Mucosa of descending colon (tissue), 3 donors: ENCODE results near the gene TM9SF4. TPM values are rescaled to one million over a fixed set of nuclear protein-coding genes. Genes with fewer than 3 reads are reported as not detected.

Source experiments
- ATAC-seq: fragments of 200-7000 bp; cut with Tn5 transposase; one replicate; pipeline ENCODE4 v1.9.1; 2020; ENCODE audit warnings: mild to moderate bottlenecking, moderate library complexity
- DNase-seq, 3 donors: peaks; one replicate each; pipeline ENCODE4 v3.0.0-alpha.2; 2020
- H3K36me3 ChIP-seq: fragments of 200-600 bp; one replicate; pipeline ENCODE4 v1.8.0; 2021; ENCODE audit warnings: low read depth, mild to moderate bottlenecking
- H3K4me1 ChIP-seq: fragments of 200-600 bp; one replicate; pipeline ENCODE4 v1.8.0; 2021; ENCODE audit warnings: low read depth, mild to moderate bottlenecking
- H3K4me3 ChIP-seq: fragments of 200-600 bp; one replicate; pipeline ENCODE4 v1.8.0; 2021; ENCODE audit warnings: mild to moderate bottlenecking
- H3K9me3 ChIP-seq: fragments of 200-600 bp; one replicate; pipeline ENCODE4 v1.8.0; 2021; ENCODE audit warnings: mild to moderate bottlenecking
- intact Hi-C, 2 donors: fragments of 100-400 bp; cut with DNase I in 1 of 2; cut with micrococcal nuclease in 1 of 2; formaldehyde crosslinking; loops; one replicate each; pipeline versions ENCODE4 v1.11.0 to v1.11.1; 2022; cut with DNase I, micrococcal nuclease
- long read RNA-seq, 2 donors: library from polyadenylated mRNA; unstranded; transcript quantifications; one replicate each; pipeline ENCODE4 v2.0.0, GENCODE V29; 2019 to 2021
- total RNA-seq, 3 donors: library from RNA; stranded (reverse); fragmentation: NEBNext Ultra II Directional in 2 of 3; extraction: Animal tissue kit (Norgen Biotek cat#: 25700) in 2 of 3; gene quantifications; one replicate each; pipeline versions ENCODE4 v1.2.1 to v1.2.4, GENCODE V29; 2021 to 2023
- TF ChIP-seq, protein P1 (sequence below): fragments of 200-600 bp; IDR thresholded peaks from one replicate; pipeline ENCODE4 v1.8.0; 2022; ENCODE audit warnings: antibody characterized with exemption, mild to moderate bottlenecking
- donor health status: DM: no; HTN: no; CAD: no; lungs with moderate emphysema.
- donor health status: DM: no; HTN: no; CAD: no.
- donor health status: DM: no; HTN: yes; CAD: no.

TM9SF4 gene, protein sequence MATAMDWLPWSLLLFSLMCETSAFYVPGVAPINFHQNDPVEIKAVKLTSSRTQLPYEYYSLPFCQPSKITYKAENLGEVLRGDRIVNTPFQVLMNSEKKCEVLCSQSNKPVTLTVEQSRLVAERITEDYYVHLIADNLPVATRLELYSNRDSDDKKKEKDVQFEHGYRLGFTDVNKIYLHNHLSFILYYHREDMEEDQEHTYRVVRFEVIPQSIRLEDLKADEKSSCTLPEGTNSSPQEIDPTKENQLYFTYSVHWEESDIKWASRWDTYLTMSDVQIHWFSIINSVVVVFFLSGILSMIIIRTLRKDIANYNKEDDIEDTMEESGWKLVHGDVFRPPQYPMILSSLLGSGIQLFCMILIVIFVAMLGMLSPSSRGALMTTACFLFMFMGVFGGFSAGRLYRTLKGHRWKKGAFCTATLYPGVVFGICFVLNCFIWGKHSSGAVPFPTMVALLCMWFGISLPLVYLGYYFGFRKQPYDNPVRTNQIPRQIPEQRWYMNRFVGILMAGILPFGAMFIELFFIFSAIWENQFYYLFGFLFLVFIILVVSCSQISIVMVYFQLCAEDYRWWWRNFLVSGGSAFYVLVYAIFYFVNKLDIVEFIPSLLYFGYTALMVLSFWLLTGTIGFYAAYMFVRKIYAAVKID
- total RNA-seq, result 10 to 100 TPM; 54.1 to 74.7 (median 65.8) TPM
- long read RNA-seq, donor 1, transcript TM9SF4-202 (18 exons, 3,978 nt), result major isoform, 41 of 56 reads
- long read RNA-seq, donor 1, partial matches to known transcripts, result 4 of 56 reads
- long read RNA-seq, donor 1, other reads (novel, unspliced or antisense), result 11 of 56 reads
- long read RNA-seq, donor 2, full-length matches to known transcripts, result 21 of 33 reads
- long read RNA-seq, donor 2, partial matches to known transcripts, result 2 of 33 reads
- long read RNA-seq, donor 2, other reads (novel, unspliced or antisense), result 10 of 33 reads

GRCh38 chr20:32109392-32110172 lies at the start of gene TM9SF4:
Gene TM9SF4, plus strand, starts transcription at chr20:32109714. Its CDS starts 27 bp downstream, at chr20:32109741.
- Histone ChIP-seq H3K4me1 (peaks cover 29% of the 10 kb centered on the region), H3K9me3 (no peaks in the 10 kb centered on the region), H3K4me3 (peak within 1 kb of the TSS; percentile 69), H3K36me3 (no peaks in the 10 kb centered on the region)
- DNase-seq, result peak; percentile 90 to 96 (median 92)
- peak; percentile 84 for ATAC-seq
- intact Hi-C loops, result no loop called here
- TF ChIP-seq, protein P1, sequence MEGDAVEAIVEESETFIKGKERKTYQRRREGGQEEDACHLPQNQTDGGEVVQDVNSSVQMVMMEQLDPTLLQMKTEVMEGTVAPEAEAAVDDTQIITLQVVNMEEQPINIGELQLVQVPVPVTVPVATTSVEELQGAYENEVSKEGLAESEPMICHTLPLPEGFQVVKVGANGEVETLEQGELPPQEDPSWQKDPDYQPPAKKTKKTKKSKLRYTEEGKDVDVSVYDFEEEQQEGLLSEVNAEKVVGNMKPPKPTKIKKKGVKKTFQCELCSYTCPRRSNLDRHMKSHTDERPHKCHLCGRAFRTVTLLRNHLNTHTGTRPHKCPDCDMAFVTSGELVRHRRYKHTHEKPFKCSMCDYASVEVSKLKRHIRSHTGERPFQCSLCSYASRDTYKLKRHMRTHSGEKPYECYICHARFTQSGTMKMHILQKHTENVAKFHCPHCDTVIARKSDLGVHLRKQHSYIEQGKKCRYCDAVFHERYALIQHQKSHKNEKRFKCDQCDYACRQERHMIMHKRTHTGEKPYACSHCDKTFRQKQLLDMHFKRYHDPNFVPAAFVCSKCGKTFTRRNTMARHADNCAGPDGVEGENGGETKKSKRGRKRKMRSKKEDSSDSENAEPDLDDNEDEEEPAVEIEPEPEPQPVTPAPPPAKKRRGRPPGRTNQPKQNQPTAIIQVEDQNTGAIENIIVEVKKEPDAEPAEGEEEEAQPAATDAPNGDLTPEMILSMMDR, result no peak

DNA sequence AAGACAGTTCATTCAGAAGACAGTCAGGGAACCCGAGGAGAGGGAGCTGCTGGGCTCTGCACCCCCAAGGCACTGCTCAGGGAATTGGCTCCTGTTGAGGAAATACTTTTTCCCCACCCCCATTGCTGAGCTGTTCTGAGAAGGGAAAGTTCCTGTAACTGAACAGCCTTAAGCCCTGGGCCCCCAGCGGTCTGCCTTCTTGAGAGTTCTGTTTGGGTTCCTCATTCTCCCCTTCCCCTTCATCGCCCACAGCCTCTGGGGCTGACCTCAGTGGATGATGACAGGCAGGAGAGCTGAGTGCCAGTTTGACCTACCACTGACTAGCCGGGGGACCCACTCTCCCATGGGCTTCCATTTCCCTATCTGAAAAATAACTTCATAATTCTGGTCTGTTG lies 46.7 kb upstream of the TM9SF4 start:
- Histone ChIP-seq H3K36me3 (no peaks in the 10 kb centered on the region), H3K9me3 (no peaks in the 10 kb centered on the region), H3K4me3 (no peak overlapping the region), H3K4me1 (no peaks in the 10 kb centered on the region)
- ATAC-seq, result peak; percentile 64
- TF ChIP-seq, protein P1, result no peak
- peak in 2 of 3 donors; percentile 41 to 63 for DNase-seq
- intact Hi-C loops, result no loop called here

GRCh38 chr20:32063695-32064094 lies 45.8 kb upstream of the TM9SF4 start:
- DNase-seq, result no peak
- ATAC-seq, result no peak

DNA sequence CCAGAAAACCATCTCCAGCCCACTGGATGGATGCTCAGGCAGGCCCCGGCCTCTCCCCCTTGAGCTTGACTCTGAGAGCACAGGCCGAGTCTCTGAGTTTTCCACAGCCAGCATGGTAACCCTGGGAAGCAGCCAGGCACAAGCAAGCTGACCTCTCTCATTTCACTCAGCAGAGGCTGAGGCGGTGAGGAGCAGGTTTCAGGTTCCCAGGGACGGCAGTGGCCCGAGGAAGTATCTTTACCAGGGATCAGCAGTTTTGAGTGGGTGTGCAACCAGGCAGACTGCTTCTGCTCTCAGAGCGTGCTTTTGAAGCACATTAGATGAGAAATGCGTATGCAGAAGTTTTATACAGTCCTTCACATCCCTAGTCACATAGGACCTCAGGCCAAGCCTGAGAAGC lies 44.8 kb upstream of the TM9SF4 start:
- DNase-seq, result no peak
- intact Hi-C loops, result no loop called here
- no peak for ATAC-seq
- Histone ChIP-seq H3K36me3 (no peaks in the 10 kb centered on the region), H3K9me3 (no peaks in the 10 kb centered on the region), H3K4me1 (no peaks in the 10 kb centered on the region), H3K4me3 (no peak overlapping the region)
- TF ChIP-seq, protein P1, result no peak

More at GRCh38 chr20:32063695-32064094, 45.8 kb upstream of the TM9SF4 start:
- Histone ChIP-seq H3K36me3 (no peaks in the 10 kb centered on the region), H3K4me3 (no peak overlapping the region), H3K4me1 (no peaks in the 10 kb centered on the region), H3K9me3 (no peaks in the 10 kb centered on the region)
- intact Hi-C loops, result no loop called here
- TF ChIP-seq, protein P1, result no peak

DNA sequence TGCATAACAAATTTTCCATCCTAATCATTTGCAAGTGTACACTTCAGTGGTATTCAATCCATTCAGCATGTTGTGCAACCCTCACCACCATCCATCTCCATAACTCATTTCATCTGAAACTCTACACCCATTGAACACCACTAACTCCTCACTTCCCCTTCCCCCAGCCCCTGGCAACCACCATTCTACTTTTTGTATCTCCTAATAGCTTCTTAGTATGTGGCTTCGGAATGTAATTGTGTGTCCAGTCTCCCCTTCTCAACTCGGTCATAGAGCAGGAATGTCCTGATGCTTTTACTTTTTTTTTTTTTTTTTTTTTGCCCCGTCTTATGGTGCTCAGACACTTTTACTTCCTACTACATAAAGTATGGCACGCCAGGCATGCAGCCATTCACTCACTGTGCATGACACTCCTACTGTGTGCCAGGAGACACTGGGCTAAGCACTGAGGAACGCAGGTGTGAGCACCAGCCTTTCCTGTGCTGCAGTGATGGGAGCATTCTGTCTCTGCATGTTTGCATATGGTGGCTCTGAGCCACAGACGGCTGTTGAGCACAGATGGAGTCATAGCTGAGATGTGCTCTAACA lies 42.2 kb upstream of the TM9SF4 start:
- H3K9me3 ChIP-seq, result no peaks in the 10 kb centered on the region
- H3K4me1 ChIP-seq, result no peaks in the 10 kb centered on the region
- no peak overlapping the region for H3K4me3 ChIP-seq
- TF ChIP-seq, protein P1, result no peak
- intact Hi-C loops, result no loop called here
- no peaks in the 10 kb centered on the region for H3K36me3 ChIP-seq
- ATAC-seq, result no peak
- no peak for DNase-seq
